Measurements from ENCODE around the gene DNAH10.

Gene DNAH10

GRCh38 chr12:123931686-123932321 is 169.7 kb downstream of the DNAH10 start:
- no peak overlapping the region for H3K4me3 ChIP-seq (ENCODE audit: low read depth, low read length)

GRCh38 chr12:123933214-123933613 is 171.1 kb downstream of the DNAH10 start:
- H3K4me3 ChIP-seq (ENCODE audit: low read depth, low read length), result no peak overlapping the region

DNA sequence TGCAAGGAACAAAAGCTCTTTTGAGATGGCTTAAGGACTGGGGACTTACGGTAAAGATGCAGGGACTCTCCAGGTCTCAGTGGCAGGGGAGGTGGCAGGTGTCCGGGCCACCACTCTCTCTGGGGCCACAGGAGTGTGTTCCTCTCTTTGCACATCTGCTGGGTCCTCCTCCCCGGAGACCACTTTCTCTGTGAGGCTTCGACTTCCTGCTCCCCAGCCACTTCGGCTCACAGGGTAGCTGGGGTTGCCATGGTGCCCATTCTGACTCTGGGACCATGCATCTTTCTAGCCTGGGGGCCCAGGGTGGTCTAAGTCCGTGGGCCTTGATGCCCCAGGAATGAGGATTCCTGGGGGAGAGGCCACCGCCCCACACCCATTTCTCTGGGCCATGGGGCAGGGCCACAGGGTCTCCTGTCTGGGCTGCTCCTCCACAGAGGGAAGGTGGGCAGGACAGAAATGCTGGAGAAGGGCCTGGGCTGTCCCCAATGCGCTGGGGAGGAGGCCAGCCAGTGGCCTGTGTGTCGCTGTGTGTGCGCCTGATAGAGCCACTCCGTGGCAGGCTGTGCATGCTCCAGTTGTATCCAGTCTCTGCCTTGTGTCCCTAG is 172.0 kb downstream of the DNAH10 start:
- no peak overlapping the region for H3K4me3 ChIP-seq (ENCODE audit: low read depth, low read length)

GRCh38 chr12:123934829-123935228 is 172.7 kb downstream of the DNAH10 start:
- no peak overlapping the region for H3K4me3 ChIP-seq (ENCODE audit: low read depth, low read length)

GRCh38 chr12:123935956-123936355 is 173.9 kb downstream of the DNAH10 start:
- no peak overlapping the region for H3K4me3 ChIP-seq (ENCODE audit: low read depth, low read length)

GRCh38 chr12:123936471-123936870 is 174.4 kb downstream of the DNAH10 start:
- no peak overlapping the region for H3K4me3 ChIP-seq (ENCODE audit: low read depth, low read length)

DNA sequence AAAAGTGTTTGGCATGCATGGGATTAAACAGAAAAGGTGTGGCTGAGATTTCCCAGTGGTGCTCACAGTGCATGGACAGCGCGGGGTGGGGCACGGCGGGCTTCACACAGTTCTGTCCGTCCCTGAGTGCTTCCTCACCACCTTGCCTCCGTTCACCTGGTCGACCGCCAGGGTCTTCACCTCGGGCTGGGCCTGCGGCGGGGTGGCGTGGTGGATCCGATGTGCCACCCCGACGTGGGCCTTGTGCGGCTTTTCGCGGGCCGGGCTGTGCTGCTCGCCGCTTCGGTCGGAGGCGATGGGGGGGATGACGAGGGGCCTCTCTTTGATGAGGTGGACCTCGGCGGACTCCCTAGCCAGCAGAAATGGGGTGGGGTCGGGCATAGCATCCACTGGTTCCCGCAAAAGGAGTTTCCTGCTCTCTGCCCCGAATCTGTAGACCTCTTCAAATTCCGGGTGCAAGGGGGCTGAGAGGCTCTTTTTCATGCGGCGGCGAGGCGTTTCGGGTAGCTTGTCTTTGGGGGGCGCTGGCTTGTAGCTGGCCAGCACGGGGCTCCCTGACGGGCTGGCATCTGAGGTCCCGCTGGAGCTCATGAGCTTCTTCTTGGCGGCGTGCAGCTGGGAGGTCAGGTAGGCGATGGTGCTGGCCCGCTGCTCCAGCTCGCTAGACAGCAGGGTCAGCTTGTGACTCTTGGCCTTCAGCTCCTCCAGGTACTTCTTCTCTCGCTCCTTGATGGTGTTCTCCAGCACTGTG is 175.0 kb downstream of the DNAH10 start:
- H3K4me3 ChIP-seq (ENCODE audit: low read depth, low read length), result no peak overlapping the region

DNA sequence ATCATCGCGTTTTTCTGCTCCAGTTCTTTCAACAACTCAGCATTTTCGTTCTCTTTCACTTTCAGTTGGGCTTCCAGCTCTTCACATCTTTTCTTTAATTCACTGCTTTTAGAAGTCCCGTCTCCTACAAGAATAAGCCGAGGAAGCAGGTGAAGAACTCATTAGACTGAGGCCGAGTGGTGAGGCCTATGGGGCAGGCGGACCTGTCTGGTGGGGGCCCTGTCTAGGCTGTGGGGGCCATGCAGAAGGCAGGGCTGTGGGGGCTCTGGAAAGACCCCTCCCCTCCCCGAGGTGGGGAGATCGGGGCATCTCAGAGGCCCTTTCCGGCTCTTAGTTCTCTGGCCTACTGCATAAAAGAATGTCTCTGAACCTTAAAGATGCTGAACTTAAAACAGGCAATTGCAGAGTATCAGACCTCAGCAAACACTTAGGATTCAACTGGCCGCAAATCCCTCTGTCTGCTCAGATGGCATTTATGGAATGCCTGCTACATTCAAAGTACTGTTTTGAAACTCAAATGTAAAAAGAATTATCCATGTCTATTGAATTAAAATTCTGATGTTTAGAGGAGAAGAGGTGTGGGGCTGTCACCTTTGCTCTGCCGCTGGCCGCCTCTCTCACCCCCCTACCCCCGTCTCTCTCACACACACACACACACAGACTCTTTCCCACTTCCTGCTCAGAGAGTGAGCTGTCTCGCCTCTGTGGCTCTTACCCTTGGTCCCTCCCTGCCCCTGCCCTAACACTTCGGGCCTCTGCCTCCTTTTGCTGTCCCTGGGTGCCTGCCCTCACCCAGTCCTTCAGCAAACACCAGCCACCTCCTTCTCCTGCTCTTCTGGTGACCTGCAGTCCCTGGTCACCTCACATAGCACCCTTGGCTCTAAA is 175.8 kb downstream of the DNAH10 start:
- no peak overlapping the region for H3K4me3 ChIP-seq (ENCODE audit: low read depth, low read length)

GRCh38 chr12:123938679-123939480 is 176.8 kb downstream of the DNAH10 start:
- no peak overlapping the region for H3K4me3 ChIP-seq (ENCODE audit: low read depth, low read length)

- H3K4me3 ChIP-seq (ENCODE audit: low read depth, low read length), result no peak overlapping the region
Observed at GRCh38 chr12:123939716-123940626, 177.9 kb downstream of the DNAH10 start.

DNA sequence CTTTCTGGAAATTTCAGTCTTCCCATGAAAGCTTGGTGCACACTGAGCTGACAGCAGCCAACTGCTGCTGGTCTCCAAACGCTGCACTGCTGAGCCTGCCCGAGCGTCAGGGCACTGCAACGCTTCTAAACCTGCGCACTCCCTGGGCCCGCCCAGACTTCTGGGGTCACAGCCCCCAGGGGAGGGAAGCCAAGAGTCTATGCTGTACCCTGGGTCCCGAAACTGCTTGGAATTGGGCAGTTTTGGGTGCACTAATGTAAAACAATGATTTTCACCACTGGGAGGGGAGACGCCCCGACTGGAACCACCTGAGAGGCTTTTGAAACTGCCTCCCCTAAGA is 178.5 kb downstream of the DNAH10 start:
- no peak overlapping the region for H3K4me3 ChIP-seq (ENCODE audit: low read depth, low read length)

GRCh38 chr12:123941000-123941399 is 178.9 kb downstream of the DNAH10 start:
- no peak overlapping the region for H3K4me3 ChIP-seq (ENCODE audit: low read depth, low read length)

DNA sequence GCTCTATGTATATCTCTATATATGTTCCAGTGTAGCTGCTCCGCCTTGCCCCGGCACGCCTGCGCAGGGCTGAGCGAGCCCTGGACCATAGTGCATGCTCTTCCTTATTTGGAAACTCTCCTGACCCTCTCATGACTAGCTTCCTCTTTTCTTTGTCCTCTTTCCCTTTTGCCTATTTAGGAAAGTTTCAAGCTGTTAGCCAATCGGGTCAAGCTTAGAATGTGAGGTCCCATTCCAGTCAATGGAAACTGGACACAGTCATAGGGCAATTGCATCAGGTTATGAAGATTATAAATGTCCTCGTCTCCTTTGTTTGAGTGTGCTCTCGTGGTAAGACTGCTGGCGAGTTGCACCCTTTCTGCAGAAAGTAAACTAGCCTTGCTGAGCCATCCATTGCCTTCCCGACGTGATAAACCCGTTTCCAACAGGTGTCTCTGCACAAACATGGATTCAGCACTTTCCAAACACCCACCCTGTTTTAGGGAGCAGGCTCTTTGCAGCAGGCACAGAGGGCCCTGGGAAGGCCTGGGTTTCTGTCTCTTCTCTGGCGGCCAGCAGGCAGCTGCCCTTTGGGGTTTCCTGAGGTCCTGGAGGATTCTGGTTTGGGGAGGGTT is 179.6 kb downstream of the DNAH10 start:
- H3K4me3 ChIP-seq (ENCODE audit: low read depth, low read length), result no peak overlapping the region

DNA sequence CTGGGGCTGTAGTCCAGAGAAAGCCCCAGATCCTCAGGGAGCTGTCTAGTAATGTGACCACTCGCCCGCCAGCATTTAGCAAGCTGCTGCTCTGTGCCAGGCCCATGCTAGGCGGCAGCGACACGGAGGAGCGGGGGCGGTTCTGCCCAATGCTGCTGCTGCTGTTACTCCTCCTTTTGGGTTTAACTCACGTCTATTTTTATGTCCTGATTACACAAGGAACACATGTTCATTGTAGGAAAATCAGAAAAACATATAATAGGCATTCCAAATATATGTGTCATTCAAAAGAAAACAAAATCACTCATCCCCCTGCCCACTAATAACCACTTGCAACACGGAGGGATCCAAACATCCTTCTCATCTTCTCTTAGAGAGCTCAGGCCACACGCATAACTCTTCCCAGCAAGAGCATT is 180.1 kb downstream of the DNAH10 start:
- H3K4me3 ChIP-seq (ENCODE audit: low read depth, low read length), result no peak overlapping the region

- no peak overlapping the region for H3K4me3 ChIP-seq (ENCODE audit: low read depth, low read length)
Observed at GRCh38 chr12:123942911-123943648, 181.0 kb downstream of the DNAH10 start.

- no peak overlapping the region for H3K4me3 ChIP-seq (ENCODE audit: low read depth, low read length)
Observed at GRCh38 chr12:123943816-123944215, 181.7 kb downstream of the DNAH10 start.

DNA sequence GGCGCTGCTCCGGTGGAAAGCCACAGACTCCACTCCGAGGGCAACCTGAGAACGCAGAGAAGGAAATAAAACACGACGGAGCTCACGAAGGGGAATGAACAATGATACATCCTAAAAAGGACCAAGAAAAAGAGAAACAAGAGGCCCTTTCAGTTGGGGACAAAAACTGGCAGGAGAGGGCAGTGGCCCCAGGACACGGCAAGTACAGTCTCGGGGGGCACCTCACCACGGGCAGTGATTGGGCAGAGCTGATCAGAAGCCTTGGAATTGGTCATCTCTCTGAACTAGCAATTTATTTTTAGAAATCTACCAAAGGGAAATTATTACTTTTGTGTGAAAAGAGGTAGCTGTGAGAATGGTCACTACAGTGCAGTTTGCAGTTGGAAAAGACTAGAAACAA is 182.6 kb downstream of the DNAH10 start:
- no peak overlapping the region for H3K4me3 ChIP-seq (ENCODE audit: low read depth, low read length)
